ENCODE results near the gene TSPAN9. TPM values are rescaled to one million over a fixed set of nuclear protein-coding genes. Genes with fewer than 3 reads are reported as not detected.

TSPAN9 gene
- total and polyA plus RNA-seq, 8 donors: 1.4 to 58.3 (median 7.9) TPM

- Histone ChIP-seq H3K4me1 (peaks cover 19 to 23% (median 22%) of the 10 kb centered on the region in 4 donors), H3K9me3 (no peaks in the 10 kb centered on the region), H3K27ac (no peak overlapping the region), H3K36me3 (no peaks in the 10 kb centered on the region), H3K27me3 (peaks cover 0 to 27% (median 16%) of the 10 kb centered on the region in 3 donors), H3K4me3 (no peak overlapping the region)
- intact Hi-C loops (cut with DNase I; ENCODE audit: low total_unique reads): no loop called here
- DNase-seq: no peak
- 77 to 88% (median 85%) methylated on average over 14 of the region's 14 CpGs for WGBS, 5 donors
- no peak for TF ChIP-seq POLR2A (IDR thresholded peaks at IDR 0.05)
- no peak for TF ChIP-seq POLR2AphosphoS5 (IDR thresholded peaks at IDR 0.05)
- TF ChIP-seq EP300 (IDR thresholded peaks at IDR 0.05): no peak
- no peak for TF ChIP-seq CTCF (IDR thresholded peaks at IDR 0.05)
Measured at GRCh38 chr12:3195859-3196483, 118.8 kb downstream of the TSPAN9 start.

- intact Hi-C loops (cut with DNase I; ENCODE audit: low total_unique reads): no loop called here
- H3K27ac ChIP-seq: no peak overlapping the region
- TF ChIP-seq POLR2AphosphoS5 (IDR thresholded peaks at IDR 0.05) (no peak), POLR2A (IDR thresholded peaks at IDR 0.05) (no peak), EP300 (IDR thresholded peaks at IDR 0.05) (no peak), CTCF (IDR thresholded peaks at IDR 0.05) (no peak)
- peaks cover 24 to 28% (median 26%) of the 10 kb centered on the region in 4 donors for H3K4me1 ChIP-seq
- H3K27me3 ChIP-seq: peaks cover 0 to 32% (median 19%) of the 10 kb centered on the region in 3 donors
- no peaks in the 10 kb centered on the region for H3K9me3 ChIP-seq
- WGBS, 5 donors: 57 to 89% (median 81%) methylated on average over 1 of the region's 1 CpG
- no peak overlapping the region for H3K4me3 ChIP-seq
- no peak for DNase-seq
- H3K36me3 ChIP-seq: no peaks in the 10 kb centered on the region
Measured at GRCh38 chr12:3196488-3196887, 119.3 kb downstream of the TSPAN9 start.

GRCh38 chr12:3197131-3197818 is 120.1 kb downstream of the TSPAN9 start:
- H3K4me3 ChIP-seq: no peak overlapping the region
- 81 to 95% (median 89%) methylated on average over 6 to 8 of the region's 8 CpGs for WGBS, 5 donors
- H3K27ac ChIP-seq: no peak overlapping the region
- H3K9me3 ChIP-seq: no peaks in the 10 kb centered on the region
- peaks cover 0 to 40% (median 26%) of the 10 kb centered on the region in 3 donors for H3K27me3 ChIP-seq
- TF ChIP-seq POLR2A (IDR thresholded peaks at IDR 0.05) (no peak), EP300 (IDR thresholded peaks at IDR 0.05) (no peak), POLR2AphosphoS5 (IDR thresholded peaks at IDR 0.05) (no peak), CTCF (IDR thresholded peaks at IDR 0.05) (no peak)
- H3K4me1 ChIP-seq: peaks cover 25 to 36% (median 26%) of the 10 kb centered on the region in 4 donors
- intact Hi-C loops (cut with DNase I; ENCODE audit: low total_unique reads): no loop called here
- no peak for DNase-seq
- no peaks in the 10 kb centered on the region for H3K36me3 ChIP-seq

- peaks cover 0 to 48% (median 26%) of the 10 kb centered on the region in 3 donors for H3K27me3 ChIP-seq
- WGBS, 5 donors: 1 to 6% (median 3%) methylated on average over 22 to 45 of the region's 45 CpGs
- intact Hi-C loops (cut with DNase I; ENCODE audit: low total_unique reads): loop anchor here (10.0 kb wide), 1 partner anchor 65 kb away; no protein-coding TSS in a partner anchor
- H3K4me3 ChIP-seq: peak overlapping the region; percentile 48 to 63 (median 54)
- peak overlapping the region in 1 of 5 donors; percentile 69 for H3K27ac ChIP-seq
- H3K36me3 ChIP-seq: no peaks in the 10 kb centered on the region
- TF ChIP-seq POLR2AphosphoS5 (IDR thresholded peaks at IDR 0.05): no peak
- TF ChIP-seq EP300 (IDR thresholded peaks at IDR 0.05): no peak
- TF ChIP-seq CTCF (IDR thresholded peaks at IDR 0.05): no peak
- no peak for TF ChIP-seq POLR2A (IDR thresholded peaks at IDR 0.05)
- no peaks in the 10 kb centered on the region for H3K9me3 ChIP-seq
- DNase-seq: peak in 1 of 2 donors; percentile 82
- peaks cover 29 to 45% (median 33%) of the 10 kb centered on the region in 4 donors for H3K4me1 ChIP-seq
Measured at GRCh38 chr12:3199551-3200031, 122.4 kb downstream of the TSPAN9 start.
